ENCODE measurements around the gene TOP1. TPM values are rescaled to one million over a fixed set of nuclear protein-coding genes. Genes with fewer than 3 reads are reported as not detected.

The TOP1 gene
- total RNA-seq, 1 donor from 2014 or later, result 72.7 TPM

DNA sequence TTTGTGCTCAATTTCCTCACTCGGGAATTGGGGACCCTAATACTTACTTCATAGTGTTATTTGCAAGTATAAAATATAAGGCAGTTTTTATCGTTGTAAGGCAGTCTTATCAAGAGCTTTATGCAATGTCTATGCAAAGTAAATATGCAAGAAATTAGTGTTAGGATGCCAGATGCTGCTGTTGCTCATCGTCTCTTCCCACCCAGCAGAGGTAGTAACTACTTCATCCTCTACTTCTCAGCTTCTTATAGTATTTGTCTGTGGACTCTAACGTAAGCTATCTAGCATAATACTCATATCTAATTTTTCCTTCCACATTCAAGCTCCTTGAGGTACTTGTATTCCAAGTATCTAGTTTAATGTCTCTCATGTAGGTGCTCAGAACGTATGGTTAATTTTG, 120.3 kb downstream of the TOP1 start:
- Mint-ChIP-seq H3K4me1 (ENCODE audit: unreplicated experiment) (peaks cover 89% of the 10 kb centered on the region), H3K27me3 (ENCODE audit: unreplicated experiment) (peaks cover 18% of the 10 kb centered on the region), H3K27ac (ENCODE audit: unreplicated experiment) (peak overlapping the region; percentile 97)

DNA sequence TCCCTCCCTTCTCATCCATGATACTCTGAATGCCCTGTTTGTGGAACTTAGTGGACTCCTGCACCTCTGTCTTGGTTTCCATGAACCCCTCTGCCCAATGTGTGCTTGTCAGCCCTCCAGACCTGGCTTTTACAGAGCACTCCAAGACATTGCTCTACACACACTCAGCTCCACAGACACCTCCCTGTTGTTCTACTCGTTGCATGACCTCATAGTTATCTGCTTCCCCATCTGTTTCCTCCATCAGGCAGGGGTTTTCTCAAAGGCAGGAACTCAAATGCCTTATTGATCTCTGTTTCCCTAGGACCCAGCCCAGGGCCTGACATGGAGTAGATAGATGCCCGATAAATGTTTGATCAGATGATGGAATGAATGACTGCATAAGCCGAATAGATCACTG, 122.0 kb downstream of the TOP1 start:
- Mint-ChIP-seq H3K4me3 (ENCODE audit: unreplicated experiment) (peak overlapping the region; percentile 72), H3K9me3 (ENCODE audit: unreplicated experiment) (no peaks in the 10 kb centered on the region), H3K27me3 (ENCODE audit: unreplicated experiment) (peaks cover 18% of the 10 kb centered on the region), H3K27ac (ENCODE audit: unreplicated experiment) (peak overlapping the region; percentile 100), H3K36me3 (ENCODE audit: low read depth, unreplicated experiment) (peaks cover 43% of the 10 kb centered on the region), H3K4me1 (ENCODE audit: unreplicated experiment) (peaks cover 89% of the 10 kb centered on the region)
- TF ChIP-seq, protein P1, sequence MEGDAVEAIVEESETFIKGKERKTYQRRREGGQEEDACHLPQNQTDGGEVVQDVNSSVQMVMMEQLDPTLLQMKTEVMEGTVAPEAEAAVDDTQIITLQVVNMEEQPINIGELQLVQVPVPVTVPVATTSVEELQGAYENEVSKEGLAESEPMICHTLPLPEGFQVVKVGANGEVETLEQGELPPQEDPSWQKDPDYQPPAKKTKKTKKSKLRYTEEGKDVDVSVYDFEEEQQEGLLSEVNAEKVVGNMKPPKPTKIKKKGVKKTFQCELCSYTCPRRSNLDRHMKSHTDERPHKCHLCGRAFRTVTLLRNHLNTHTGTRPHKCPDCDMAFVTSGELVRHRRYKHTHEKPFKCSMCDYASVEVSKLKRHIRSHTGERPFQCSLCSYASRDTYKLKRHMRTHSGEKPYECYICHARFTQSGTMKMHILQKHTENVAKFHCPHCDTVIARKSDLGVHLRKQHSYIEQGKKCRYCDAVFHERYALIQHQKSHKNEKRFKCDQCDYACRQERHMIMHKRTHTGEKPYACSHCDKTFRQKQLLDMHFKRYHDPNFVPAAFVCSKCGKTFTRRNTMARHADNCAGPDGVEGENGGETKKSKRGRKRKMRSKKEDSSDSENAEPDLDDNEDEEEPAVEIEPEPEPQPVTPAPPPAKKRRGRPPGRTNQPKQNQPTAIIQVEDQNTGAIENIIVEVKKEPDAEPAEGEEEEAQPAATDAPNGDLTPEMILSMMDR (IDR thresholded peaks at IDR 0.05; ENCODE audit: unreplicated experiment), result no peak
- DNase-seq (ENCODE audit: low spot score), result peak; percentile 61

More for the DNA sequence above, 120.3 kb downstream of the TOP1 start:
- no peak for DNase-seq (ENCODE audit: low spot score)
- Mint-ChIP-seq H3K4me3 (ENCODE audit: unreplicated experiment) (peak overlapping the region; percentile 14), H3K36me3 (ENCODE audit: low read depth, unreplicated experiment) (peaks cover 48% of the 10 kb centered on the region), H3K9me3 (ENCODE audit: unreplicated experiment) (no peaks in the 10 kb centered on the region)
- TF ChIP-seq, protein P1 (IDR thresholded peaks at IDR 0.05; ENCODE audit: unreplicated experiment), result no peak

DNA sequence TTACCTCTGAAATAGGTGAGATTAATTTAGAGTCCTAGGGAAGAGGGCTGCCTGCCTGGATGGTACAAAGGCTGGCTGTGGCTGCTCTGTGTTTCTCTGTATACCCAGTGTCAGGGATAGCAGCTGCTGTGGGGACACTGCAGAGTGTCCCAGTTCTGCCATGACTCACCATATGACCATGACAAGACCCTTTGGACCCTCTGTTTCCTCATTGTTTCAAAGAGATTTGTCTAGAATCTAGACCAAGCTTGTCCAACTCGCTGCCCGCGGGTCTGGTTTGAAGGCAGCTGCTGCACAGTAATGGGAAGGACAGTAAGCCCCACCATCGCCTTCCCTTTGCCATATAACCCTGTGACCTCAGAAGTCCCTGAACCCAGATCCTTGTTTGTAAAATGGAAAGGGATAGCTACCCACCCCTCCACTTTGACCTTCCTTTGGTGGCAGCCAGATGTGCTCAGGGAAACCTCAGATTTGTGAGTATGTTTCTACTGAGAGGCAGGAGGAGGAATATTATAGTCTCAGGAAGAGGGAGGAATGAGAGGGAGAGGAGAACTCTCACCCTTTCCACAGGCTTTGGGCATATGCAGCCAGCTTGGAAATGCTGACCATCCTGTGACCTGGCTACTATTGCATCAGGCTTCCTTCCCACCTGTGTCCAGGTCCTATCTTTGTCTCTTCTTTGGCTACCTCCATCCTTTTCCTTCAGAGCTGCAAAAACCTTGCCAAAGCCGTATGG, 122.7 kb downstream of the TOP1 start:
- H3K4me3 Mint-ChIP-seq (ENCODE audit: unreplicated experiment), result peak overlapping the region; percentile 71
- H3K4me1 Mint-ChIP-seq (ENCODE audit: unreplicated experiment), result peaks cover 85% of the 10 kb centered on the region
- TF ChIP-seq, protein P1 (IDR thresholded peaks at IDR 0.05; ENCODE audit: unreplicated experiment), result no peak
- no peaks in the 10 kb centered on the region for H3K9me3 Mint-ChIP-seq (ENCODE audit: unreplicated experiment)
- DNase-seq (ENCODE audit: low spot score), result no peak
- peak overlapping the region; percentile 100 for H3K27ac Mint-ChIP-seq (ENCODE audit: unreplicated experiment)
- peaks cover 42% of the 10 kb centered on the region for H3K36me3 Mint-ChIP-seq (ENCODE audit: low read depth, unreplicated experiment)
- peaks cover 18% of the 10 kb centered on the region for H3K27me3 Mint-ChIP-seq (ENCODE audit: unreplicated experiment)

DNA sequence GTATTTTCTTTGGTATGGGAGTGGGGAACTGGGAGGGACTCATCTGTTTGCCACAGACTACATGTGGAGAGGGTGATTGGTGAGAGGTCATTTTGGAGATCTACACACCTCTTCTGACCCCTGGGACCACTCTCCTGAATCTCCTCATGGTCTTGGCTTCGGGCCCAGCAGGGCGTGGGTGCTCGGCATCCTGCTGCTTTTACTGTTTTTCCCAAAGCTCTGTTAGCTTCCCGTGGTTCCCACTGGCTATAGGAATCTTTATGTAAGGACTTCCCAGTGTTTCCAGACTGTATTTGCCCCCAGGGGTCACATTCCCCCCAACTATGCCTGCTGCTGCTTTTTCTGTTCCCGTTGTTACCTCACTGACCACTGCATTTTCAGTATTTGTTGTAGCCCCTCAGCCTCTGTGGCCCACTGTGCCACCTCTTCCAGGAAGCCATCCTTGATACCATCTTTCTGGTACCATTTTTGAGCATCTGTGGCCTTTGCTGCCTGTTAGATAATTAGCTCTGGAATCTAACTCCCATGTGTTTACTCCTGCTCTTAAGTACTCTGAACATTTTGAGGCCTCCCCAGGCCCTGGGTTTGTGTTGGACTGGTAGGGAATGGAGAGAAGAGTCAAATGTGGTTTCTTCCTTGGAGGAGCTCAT, 123.6 kb downstream of the TOP1 start:
- no peak for DNase-seq (ENCODE audit: low spot score)
- peaks cover 14% of the 10 kb centered on the region for H3K27me3 Mint-ChIP-seq (ENCODE audit: unreplicated experiment)
- H3K9me3 Mint-ChIP-seq (ENCODE audit: unreplicated experiment), result no peaks in the 10 kb centered on the region
- TF ChIP-seq, protein P1 (IDR thresholded peaks at IDR 0.05; ENCODE audit: unreplicated experiment), result no peak
- peak overlapping the region; percentile 100 for H3K27ac Mint-ChIP-seq (ENCODE audit: unreplicated experiment)
- H3K4me3 Mint-ChIP-seq (ENCODE audit: unreplicated experiment), result peak overlapping the region; percentile 82
- H3K36me3 Mint-ChIP-seq (ENCODE audit: low read depth, unreplicated experiment), result peaks cover 40% of the 10 kb centered on the region
- H3K4me1 Mint-ChIP-seq (ENCODE audit: unreplicated experiment), result peaks cover 85% of the 10 kb centered on the region
